SK-N-SH treated with all-trans-retinoic acid at 6 μM for 48 hours (cell line): ENCODE measurements around the gene SORCS1.

Source experiments
- ATAC-seq: fragments of 200-7000 bp; cut with Tn5 transposase; 3 replicates; pipeline ENCODE4 v1.9.1; 2020; ENCODE audit warnings: mild to moderate bottlenecking, moderate library complexity
- BACH2 ChIP-seq: fragments of 250-450 bp; sonication (Bioruptor Pico); IDR thresholded peaks from 2 replicates; pipeline ENCODE4 v1.9.0; 2021; ENCODE audit warnings: mild to moderate bottlenecking, borderline replicate concordance
- CSDC2 ChIP-seq: fragments of 250-450 bp; sonication (Bioruptor Pico); IDR thresholded peaks from 2 replicates; pipeline ENCODE4 v1.5.0; 2020; ENCODE audit warnings: mild to moderate bottlenecking, moderate library complexity
- ESRRG ChIP-seq: fragments of 250-450 bp; sonication (Bioruptor Pico); IDR thresholded peaks from 2 replicates; pipeline ENCODE4 v1.6.1; 2021; ENCODE audit warnings: mild to moderate bottlenecking
- GLIS3 ChIP-seq: fragments of 250-450 bp; sonication (Bioruptor Pico); IDR thresholded peaks from 2 replicates; pipeline ENCODE4 v1.5.0; 2020; ENCODE audit warnings: mild to moderate bottlenecking, moderate library complexity
- OSR1 ChIP-seq: fragments of 250-450 bp; sonication (Bioruptor Pico); IDR thresholded peaks from 2 replicates; pipeline ENCODE4 v1.8.0; 2022; ENCODE audit warnings: moderate library complexity, mild to moderate bottlenecking, inconsistent platforms
- PPARA ChIP-seq: fragments of 250-450 bp; sonication (Bioruptor Pico); IDR thresholded peaks from 2 replicates; pipeline ENCODE4 v1.5.0; 2020; ENCODE audit warnings: mild to moderate bottlenecking, borderline replicate concordance
- RARB ChIP-seq: fragments of 250-450 bp; sonication (Bioruptor Pico); IDR thresholded peaks from 2 replicates; pipeline ENCODE4 v1.8.0; 2021; ENCODE audit warnings: mild to moderate bottlenecking, moderate library complexity
- SNAI2 ChIP-seq: fragments of 250-450 bp; sonication (Bioruptor Pico); IDR thresholded peaks from 2 replicates; pipeline ENCODE4 v1.5.0; 2020; ENCODE audit warnings: mild to moderate bottlenecking, moderate library complexity
- TCF4 ChIP-seq: fragments of 250-450 bp; sonication (Bioruptor Pico); IDR thresholded peaks from 2 replicates; pipeline ENCODE4 v1.8.0; 2021; ENCODE audit warnings: mild to moderate bottlenecking, moderate library complexity, borderline replicate concordance
- TOX ChIP-seq: fragments of 250-450 bp; sonication (Bioruptor Pico); IDR thresholded peaks from 2 replicates; pipeline ENCODE4 v1.8.0; 2021; ENCODE audit warnings: mild to moderate bottlenecking, moderate library complexity, borderline replicate concordance
- ZC3H10 ChIP-seq: fragments of 250-450 bp; sonication (Bioruptor Pico); IDR thresholded peaks from 2 replicates; pipeline ENCODE4 v1.5.1; 2021; ENCODE audit warnings: mild to moderate bottlenecking, moderate library complexity
- ZFP3 ChIP-seq: fragments of 250-450 bp; sonication (Bioruptor Pico); IDR thresholded peaks from 2 replicates; pipeline ENCODE4 v1.5.0; 2020; ENCODE audit warnings: mild to moderate bottlenecking, moderate library complexity
- ZFP30 ChIP-seq: fragments of 450-650 bp; formaldehyde crosslinking; IDR thresholded peaks from 2 replicates; pipeline ENCODE4 v1.5.0; 2022; ENCODE audit warnings: mild to moderate bottlenecking, moderate library complexity
- ZNF565 ChIP-seq: fragments of 450-650 bp; formaldehyde crosslinking; conservative IDR thresholded peaks from 2 replicates; pipeline ENCODE4 v1.5.0; 2020; ENCODE audit warnings: low read depth, mild to moderate bottlenecking, moderate library complexity
- ZNF70 ChIP-seq: fragments of 450-650 bp; formaldehyde crosslinking; IDR thresholded peaks from 2 replicates; pipeline ENCODE4 v1.5.0; 2020; ENCODE audit warnings: mild to moderate bottlenecking, moderate library complexity
- ZNF8 ChIP-seq: fragments of 450-650 bp; formaldehyde crosslinking; IDR thresholded peaks from 2 replicates; pipeline ENCODE4 v1.5.0; 2020; ENCODE audit warnings: mild to moderate bottlenecking, moderate library complexity
- TF ChIP-seq, protein P1 (sequence below): fragments of 250-450 bp; sonication (Bioruptor Pico); IDR thresholded peaks from 2 replicates; pipeline ENCODE4 v1.5.0; 2020; ENCODE audit warnings: mild to moderate bottlenecking, moderate library complexity
- TF ChIP-seq, protein P2 (sequence below): fragments of 250-450 bp; sonication (Bioruptor Pico); IDR thresholded peaks from 2 replicates; pipeline ENCODE4 v1.8.0; 2020; ENCODE audit warnings: mild to moderate bottlenecking, moderate library complexity, borderline replicate concordance
- TF ChIP-seq, protein P3 (sequence below): fragments of 250-450 bp; sonication (Bioruptor Pico); IDR thresholded peaks from 2 replicates; pipeline ENCODE4 v1.5.1; 2020; ENCODE audit warnings: low read depth, mild to moderate bottlenecking, moderate library complexity
- TF ChIP-seq, protein P4 (sequence below): fragments of 250-450 bp; sonication (Bioruptor Pico); IDR thresholded peaks from 2 replicates; pipeline ENCODE4 v1.8.0; 2021; ENCODE audit warnings: low read depth, mild to moderate bottlenecking, moderate library complexity, borderline replicate concordance

SORCS1 gene

DNA sequence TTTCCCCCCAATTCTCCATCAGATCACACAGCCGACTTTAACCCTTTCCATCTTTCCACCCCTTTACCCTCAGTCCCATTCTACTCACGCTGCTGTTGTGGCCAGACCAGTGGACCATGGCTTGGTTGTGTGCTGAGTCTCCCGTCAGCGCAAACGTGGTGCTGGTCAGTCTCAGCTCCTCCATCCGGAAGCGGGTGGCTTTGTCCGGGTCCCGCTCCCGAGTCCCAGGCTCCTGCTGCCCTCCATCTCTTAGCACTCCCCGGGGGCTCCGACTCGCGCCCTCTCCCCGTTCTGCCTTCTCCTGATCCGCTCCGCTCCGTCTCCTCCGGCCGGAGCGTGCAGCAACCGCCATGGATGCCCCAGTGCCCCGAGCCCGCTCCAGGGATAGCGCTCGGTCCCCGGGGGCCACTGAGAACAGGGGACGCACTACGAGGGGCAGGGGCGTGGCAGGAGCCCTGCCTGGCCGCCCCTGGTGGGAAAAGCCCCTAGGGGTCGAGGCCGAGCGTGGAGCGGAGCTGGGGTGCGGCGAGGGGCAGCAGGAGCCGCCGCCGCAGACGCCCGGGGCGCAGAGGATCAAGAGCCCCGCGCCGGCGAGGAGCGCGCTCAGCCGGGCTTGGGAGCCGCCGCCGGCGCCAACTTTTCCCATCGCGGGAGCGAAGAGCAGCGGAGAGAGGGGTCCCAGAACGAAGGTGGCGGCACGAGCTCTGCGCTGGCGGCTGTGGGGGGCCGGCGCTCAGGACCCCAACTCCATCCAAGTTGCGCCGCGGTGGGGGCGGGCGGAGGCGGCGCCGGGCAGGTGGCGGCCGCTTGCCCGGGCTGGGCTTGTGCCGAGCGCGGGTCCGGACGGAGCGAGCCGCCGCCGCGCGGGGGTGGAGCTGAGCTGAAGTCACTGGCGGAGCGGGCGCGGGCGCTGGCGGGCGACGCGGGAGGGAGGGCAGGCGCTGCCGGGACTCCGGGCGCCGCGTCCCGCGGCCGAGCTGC is at the start of gene SORCS1:
TSS of gene SORCS1 (minus strand) at position 826 of the 981 bp plus-strand sequence.
- TF ChIP-seq, protein P1, sequence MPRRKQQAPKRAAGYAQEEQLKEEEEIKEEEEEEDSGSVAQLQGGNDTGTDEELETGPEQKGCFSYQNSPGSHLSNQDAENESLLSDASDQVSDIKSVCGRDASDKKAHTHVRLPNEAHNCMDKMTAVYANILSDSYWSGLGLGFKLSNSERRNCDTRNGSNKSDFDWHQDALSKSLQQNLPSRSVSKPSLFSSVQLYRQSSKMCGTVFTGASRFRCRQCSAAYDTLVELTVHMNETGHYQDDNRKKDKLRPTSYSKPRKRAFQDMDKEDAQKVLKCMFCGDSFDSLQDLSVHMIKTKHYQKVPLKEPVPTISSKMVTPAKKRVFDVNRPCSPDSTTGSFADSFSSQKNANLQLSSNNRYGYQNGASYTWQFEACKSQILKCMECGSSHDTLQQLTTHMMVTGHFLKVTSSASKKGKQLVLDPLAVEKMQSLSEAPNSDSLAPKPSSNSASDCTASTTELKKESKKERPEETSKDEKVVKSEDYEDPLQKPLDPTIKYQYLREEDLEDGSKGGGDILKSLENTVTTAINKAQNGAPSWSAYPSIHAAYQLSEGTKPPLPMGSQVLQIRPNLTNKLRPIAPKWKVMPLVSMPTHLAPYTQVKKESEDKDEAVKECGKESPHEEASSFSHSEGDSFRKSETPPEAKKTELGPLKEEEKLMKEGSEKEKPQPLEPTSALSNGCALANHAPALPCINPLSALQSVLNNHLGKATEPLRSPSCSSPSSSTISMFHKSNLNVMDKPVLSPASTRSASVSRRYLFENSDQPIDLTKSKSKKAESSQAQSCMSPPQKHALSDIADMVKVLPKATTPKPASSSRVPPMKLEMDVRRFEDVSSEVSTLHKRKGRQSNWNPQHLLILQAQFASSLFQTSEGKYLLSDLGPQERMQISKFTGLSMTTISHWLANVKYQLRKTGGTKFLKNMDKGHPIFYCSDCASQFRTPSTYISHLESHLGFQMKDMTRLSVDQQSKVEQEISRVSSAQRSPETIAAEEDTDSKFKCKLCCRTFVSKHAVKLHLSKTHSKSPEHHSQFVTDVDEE (CRISPR knock-in tag): 0 out of 2 replicates have a peak, but pooled peaks have one; percentile 15
- no peak for TF ChIP-seq ZNF565 (CRISPR knock-in tag)
- TF ChIP-seq, all 23 proteins: peak for 1

DNA sequence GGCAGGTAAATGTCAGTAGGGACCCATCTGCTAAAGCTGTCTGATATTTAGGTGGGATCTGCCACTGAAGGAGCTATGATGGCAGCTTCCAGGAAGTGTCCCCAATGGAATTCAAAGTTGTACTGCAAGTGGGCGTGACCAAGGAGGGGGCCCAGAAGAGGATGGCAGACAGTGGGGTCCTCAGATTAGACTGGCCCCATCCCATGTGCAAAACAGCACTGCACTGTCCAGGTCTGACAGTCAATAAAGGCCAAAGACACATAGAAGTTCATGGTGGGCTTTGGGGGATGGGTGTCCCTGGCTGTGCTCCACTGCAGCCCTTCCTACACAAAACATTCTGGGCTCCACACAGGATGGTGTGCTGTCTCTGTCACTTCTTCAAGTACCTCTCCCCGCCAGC is 49.8 kb upstream of the SORCS1 start:
- no peak for ATAC-seq

More for the DNA sequence above, at the start of gene SORCS1:
- ATAC-seq: peak; percentile 79

DNA sequence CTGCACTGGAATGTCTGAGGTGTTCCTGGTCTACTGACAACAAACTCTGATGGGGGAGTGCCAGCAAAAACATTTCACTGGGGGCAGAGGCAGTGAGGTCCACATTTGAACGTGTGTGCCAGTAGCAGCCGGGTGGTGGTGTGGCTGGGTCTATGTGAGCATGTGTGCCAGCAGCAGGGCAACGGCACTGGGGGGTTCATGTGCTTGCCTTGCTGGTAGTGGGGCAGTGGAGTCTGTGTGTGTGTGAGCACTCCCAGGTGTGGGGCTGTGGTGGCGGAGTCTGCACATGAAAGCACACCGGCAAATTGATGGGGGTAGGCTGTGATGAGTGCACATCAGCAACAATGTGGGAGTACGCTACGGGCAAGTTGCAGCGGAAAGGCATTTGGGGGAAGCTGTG is 49.4 kb upstream of the SORCS1 start:
- TF ChIP-seq PPARA (CRISPR knock-in tag) (no peak), TOX (no peak)
- ATAC-seq: no peak

More for the DNA sequence above, 49.8 kb upstream of the SORCS1 start:
- TF ChIP-seq ZC3H10 (CRISPR knock-in tag) (no peak), ZNF8 (CRISPR knock-in tag) (no peak), BACH2 (CRISPR knock-in tag) (no peak), RARB (CRISPR knock-in tag) (no peak), SNAI2 (no peak), ZNF565 (CRISPR knock-in tag) (no peak)
- TF ChIP-seq, protein P2, sequence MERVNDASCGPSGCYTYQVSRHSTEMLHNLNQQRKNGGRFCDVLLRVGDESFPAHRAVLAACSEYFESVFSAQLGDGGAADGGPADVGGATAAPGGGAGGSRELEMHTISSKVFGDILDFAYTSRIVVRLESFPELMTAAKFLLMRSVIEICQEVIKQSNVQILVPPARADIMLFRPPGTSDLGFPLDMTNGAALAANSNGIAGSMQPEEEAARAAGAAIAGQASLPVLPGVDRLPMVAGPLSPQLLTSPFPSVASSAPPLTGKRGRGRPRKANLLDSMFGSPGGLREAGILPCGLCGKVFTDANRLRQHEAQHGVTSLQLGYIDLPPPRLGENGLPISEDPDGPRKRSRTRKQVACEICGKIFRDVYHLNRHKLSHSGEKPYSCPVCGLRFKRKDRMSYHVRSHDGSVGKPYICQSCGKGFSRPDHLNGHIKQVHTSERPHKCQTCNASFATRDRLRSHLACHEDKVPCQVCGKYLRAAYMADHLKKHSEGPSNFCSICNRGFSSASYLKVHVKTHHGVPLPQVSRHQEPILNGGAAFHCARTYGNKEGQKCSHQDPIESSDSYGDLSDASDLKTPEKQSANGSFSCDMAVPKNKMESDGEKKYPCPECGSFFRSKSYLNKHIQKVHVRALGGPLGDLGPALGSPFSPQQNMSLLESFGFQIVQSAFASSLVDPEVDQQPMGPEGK (CRISPR knock-in tag): no peak

DNA sequence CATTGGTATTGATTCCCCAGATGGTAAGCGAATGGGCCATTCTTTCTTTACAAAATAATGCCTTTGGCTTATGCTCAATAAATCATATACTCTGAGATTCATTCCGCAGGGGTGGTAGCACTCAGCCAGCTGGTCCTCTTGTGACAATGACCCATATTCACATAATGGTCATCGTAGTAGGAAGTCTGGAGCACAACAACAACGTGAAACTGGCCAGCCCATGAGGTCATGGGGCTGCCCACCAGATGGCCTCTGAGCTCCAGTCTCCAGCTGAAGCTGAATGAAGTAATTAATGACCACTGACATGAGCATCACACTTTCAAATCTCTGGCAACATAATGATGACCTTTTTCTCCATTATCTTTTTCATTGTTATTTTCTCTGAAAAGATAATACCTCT is 42.3 kb upstream of the SORCS1 start:
- no peak for TF ChIP-seq PPARA (CRISPR knock-in tag)
- TF ChIP-seq, protein P3, sequence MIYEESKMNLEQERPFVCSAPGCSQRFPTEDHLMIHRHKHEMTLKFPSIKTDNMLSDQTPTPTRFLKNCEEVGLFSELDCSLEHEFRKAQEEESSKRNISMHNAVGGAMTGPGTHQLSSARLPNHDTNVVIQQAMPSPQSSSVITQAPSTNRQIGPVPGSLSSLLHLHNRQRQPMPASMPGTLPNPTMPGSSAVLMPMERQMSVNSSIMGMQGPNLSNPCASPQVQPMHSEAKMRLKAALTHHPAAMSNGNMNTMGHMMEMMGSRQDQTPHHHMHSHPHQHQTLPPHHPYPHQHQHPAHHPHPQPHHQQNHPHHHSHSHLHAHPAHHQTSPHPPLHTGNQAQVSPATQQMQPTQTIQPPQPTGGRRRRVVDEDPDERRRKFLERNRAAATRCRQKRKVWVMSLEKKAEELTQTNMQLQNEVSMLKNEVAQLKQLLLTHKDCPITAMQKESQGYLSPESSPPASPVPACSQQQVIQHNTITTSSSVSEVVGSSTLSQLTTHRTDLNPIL (CRISPR knock-in tag): no peak
- TF ChIP-seq GLIS3 (CRISPR knock-in tag): no peak
- no peak for TF ChIP-seq OSR1
- no peak for TF ChIP-seq TCF4
- no peak for TF ChIP-seq CSDC2 (CRISPR knock-in tag)
- TF ChIP-seq ZFP30: no peak
- TF ChIP-seq ZC3H10 (CRISPR knock-in tag): no peak
- TF ChIP-seq ZFP3 (CRISPR knock-in tag): no peak
- TF ChIP-seq, protein P4, sequence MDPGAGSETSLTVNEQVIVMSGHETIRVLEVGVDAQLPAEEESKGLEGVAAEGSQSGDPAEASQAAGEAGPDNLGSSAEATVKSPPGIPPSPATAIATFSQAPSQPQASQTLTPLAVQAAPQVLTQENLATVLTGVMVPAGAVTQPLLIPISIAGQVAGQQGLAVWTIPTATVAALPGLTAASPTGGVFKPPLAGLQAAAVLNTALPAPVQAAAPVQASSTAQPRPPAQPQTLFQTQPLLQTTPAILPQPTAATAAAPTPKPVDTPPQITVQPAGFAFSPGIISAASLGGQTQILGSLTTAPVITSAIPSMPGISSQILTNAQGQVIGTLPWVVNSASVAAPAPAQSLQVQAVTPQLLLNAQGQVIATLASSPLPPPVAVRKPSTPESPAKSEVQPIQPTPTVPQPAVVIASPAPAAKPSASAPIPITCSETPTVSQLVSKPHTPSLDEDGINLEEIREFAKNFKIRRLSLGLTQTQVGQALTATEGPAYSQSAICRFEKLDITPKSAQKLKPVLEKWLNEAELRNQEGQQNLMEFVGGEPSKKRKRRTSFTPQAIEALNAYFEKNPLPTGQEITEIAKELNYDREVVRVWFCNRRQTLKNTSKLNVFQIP (CRISPR knock-in tag): no peak
- no peak for TF ChIP-seq ZNF70 (CRISPR knock-in tag)
- TF ChIP-seq ZNF8 (CRISPR knock-in tag): no peak
- no peak for TF ChIP-seq ESRRG
- no peak for ATAC-seq
